ENCODE measurements around the gene UBE2Z.
A peak's percentile ranks its signal among the peaks of the same experiment; 100 is the strongest.

Gene UBE2Z

DNA sequence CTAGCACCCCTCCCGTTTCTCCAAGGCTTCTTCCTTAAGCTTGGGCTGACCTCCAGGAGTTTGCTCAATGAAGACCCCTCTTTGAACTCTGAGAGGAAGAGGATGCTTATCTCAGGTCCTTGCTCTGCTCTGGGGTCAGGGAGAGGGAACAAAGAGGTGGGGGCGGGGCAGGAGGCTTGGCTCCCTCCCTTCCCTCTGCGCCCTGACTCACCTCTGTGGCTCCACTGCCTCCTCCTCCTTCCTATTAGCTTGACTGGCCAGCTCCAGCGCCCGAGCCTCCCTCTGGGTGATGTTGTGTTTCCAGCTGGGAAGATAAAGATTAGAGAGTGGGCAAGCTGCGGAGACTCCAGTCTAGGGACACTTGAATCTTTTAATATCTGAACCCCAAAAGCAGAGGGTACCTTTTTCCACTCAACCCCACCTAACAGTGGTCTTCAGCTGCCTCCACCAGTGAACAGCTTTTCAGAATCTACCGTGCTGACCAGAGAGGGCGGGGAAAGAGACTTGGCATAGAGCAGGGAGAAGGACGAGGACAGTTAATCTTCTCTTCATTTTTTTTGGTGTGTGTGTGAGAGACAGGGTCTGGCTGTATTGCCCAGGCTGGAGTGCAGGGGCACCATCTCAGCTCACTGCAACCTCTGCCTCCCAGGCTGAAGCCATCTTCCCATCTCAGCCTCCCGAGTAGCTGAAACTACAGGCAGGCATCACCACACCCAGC is 53.5 kb downstream of the UBE2Z start:
- peak; percentile 38 for DNase-seq

DNA sequence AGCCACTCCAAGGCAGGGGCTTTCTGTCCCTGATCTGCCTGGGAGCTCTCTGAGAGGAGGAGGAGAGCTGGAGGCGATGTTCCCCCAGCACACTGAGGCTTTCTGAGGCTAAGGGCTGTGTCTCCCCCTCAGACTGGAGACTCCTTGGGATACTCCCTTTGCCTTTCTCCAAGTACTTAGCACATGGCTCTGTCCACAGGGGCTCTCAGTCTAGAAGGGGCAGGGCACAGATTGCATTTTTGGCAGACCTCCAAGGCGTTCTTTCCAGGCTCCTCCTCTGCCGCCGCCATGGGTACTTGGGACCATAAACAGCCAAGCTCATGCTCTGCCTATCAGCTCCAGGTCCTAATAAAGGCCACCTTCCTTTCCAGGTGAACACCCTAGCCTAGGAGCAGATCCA is 62.0 kb downstream of the UBE2Z start:
- DNase-seq = no peak

DNA sequence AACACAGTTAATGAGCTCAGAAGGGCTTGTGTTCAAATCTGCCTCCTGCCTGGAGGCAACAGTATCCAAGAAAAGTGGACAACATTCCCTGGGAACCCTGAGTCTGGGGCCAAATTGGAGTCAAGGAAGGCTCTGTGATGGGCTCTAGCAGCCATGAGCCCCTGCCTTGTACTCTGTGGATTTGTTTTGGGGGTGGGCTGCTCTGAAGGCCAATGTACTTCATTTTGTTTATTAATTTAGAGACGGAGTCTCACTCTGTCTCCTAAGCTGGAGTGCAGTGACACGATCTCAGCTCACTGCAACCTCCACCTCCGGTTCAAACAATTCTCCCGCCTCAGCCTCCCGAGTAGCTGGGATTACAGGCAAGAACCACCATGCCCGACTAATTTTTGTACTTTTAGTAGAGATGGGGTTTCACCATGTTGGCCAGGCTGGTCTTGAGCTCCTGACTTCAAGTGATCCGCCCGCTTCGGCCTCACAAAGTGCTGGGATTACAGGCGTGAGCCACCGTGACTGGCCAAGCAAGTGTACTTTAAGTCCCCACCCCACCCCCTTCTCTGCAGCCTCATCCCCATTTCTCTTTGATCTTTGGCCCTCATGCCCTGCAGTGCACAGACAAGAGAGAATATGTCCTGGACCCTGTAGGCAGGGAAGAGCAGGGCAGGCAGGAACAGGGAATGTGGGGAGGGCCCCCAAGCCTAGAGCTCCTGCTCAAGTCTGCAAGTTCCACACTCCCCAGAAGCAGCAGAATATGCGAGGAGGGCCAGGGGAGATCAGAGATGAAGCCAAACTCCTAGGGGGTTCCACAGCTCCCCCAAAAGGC is 62.9 kb downstream of the UBE2Z start:
- no peak for DNase-seq

DNA sequence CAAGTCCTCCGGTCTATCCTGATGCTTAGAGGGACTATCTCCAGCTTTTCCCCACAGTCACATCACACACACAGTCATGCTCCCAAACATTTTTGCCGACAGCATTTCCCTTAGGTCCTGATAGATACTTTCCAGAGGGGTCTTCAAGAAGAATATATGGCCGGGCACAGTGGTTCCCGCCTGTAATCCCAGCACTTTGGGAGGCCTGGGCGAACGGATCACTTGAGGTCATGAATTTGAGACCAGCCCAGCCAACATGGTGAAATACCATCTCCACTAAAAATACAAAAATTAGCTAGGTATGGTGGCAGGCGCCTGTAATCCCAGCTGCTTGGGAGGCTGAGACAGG is 64.5 kb downstream of the UBE2Z start:
- no peak for DNase-seq

DNA sequence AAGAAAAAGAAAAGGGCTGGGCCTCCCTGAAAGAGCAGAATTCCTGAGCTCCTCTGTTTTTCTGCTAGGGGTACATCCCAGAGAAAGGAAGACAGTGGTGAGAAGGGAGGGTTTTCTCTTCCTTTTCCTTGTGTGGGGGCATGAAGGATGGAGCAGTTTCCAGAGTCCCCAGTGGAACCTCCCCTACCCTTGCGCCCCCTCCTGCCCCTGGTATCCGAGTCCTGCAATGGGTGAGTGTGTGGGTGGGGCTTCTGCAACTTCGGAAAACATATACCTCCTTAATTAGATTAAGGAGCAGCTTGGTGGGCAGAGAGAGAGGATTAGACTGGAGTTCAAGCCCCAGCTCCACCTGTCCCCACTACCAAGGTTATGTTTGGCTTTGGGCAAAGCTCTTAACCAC is 65.6 kb downstream of the UBE2Z start:
- DNase-seq = no peak

Measured in kidney glomerular epithelial cell (primary cell).